AG04450 (cell line): Measurements from ENCODE around the gene FBXL17. TPM values are rescaled to one million over a fixed set of nuclear protein-coding genes. Genes with fewer than 3 reads are reported as not detected.
A peak's percentile ranks its signal among the peaks of the same experiment; 100 is the strongest.

Source experiments
- CTCF ChIA-PET: fragments of 300-600, 350-600 bp; formaldehyde crosslinking; extraction: SDS; loops from one replicate; lab custom pipeline; 2022; ENCODE audit warnings: antibody characterized with exemption, inconsistent platforms; lab: Charles Lee
- POLR2A ChIA-PET: fragments of 350-600 bp; formaldehyde crosslinking; extraction: SDS; loops from one replicate; lab custom pipeline; 2021; ENCODE audit warnings: antibody characterized with exemption, inconsistent platforms; lab: Yijun Ruan, JAX
- DNase-seq: peaks from one replicate; pipeline ENCODE4 v3.0.0-alpha.2; 2011; ENCODE audit warnings: low read depth, low spot score
- H3K27ac ChIP-seq: one replicate; pipeline ENCODE4 v1.5.1; 2012; ENCODE audit warnings: low read depth, low read length, control low read depth
- H3K27me3 ChIP-seq: one replicate; pipeline ENCODE4 v1.6.0; 2012; ENCODE audit warnings: low read length; ENCODE audit not compliant: control insufficient read depth, insufficient read depth
- H3K4me3 ChIP-seq: 2 replicates; pipeline ENCODE4 v1.5.1; 2011; ENCODE audit warnings: mild to moderate bottlenecking, low read depth, low read length, control low read depth
- H3K9me3 ChIP-seq: 2 replicates; pipeline ENCODE4 v1.5.1; 2012; ENCODE audit warnings: low read length; ENCODE audit not compliant: control insufficient read depth, insufficient read depth
- polyA plus RNA-seq: library from polyadenylated mRNA; depleted of rRNA; stranded (reverse); fragments of >200 nt; gene quantifications from 2 replicates; pipeline ENCODE4 v1.2.3, GENCODE V29; 2011
- TF ChIP-seq, protein P1 (sequence below): IDR thresholded peaks from 2 replicates; pipeline ENCODE4 v1.5.1; 2011; ENCODE audit warnings: low read depth, low read length, control low read depth, inconsistent platforms

The FBXL17 gene
- polyA plus RNA-seq, 1 experiment, result 9.4 TPM

- Histone ChIP-seq H3K27me3 (no peaks in the 10 kb centered on the region), H3K27ac (no peak overlapping the region), H3K4me3 (no peak overlapping the region), H3K9me3 (no peaks in the 10 kb centered on the region)
- ChIA-PET CTCF (interaction anchor here (0.7 to 1.7 kb wide), 4 partner anchors 59 to 989 kb away, joined by 5 to 14 read pairs (median 8); no protein-coding TSS in a partner anchor), POLR2A (no interaction called here)
- TF ChIP-seq, protein P1, sequence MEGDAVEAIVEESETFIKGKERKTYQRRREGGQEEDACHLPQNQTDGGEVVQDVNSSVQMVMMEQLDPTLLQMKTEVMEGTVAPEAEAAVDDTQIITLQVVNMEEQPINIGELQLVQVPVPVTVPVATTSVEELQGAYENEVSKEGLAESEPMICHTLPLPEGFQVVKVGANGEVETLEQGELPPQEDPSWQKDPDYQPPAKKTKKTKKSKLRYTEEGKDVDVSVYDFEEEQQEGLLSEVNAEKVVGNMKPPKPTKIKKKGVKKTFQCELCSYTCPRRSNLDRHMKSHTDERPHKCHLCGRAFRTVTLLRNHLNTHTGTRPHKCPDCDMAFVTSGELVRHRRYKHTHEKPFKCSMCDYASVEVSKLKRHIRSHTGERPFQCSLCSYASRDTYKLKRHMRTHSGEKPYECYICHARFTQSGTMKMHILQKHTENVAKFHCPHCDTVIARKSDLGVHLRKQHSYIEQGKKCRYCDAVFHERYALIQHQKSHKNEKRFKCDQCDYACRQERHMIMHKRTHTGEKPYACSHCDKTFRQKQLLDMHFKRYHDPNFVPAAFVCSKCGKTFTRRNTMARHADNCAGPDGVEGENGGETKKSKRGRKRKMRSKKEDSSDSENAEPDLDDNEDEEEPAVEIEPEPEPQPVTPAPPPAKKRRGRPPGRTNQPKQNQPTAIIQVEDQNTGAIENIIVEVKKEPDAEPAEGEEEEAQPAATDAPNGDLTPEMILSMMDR, result no peak
- no peak for DNase-seq
Measured at GRCh38 chr5:108201721-108202120, 180.2 kb downstream of the FBXL17 start.

GRCh38 chr5:108196276-108196675, 185.6 kb downstream of the FBXL17 start:
- Histone ChIP-seq H3K9me3 (no peaks in the 10 kb centered on the region), H3K27me3 (no peaks in the 10 kb centered on the region), H3K27ac (no peak overlapping the region), H3K4me3 (no peak overlapping the region)
- CTCF ChIA-PET, result interaction anchor here (0.6 kb wide), 1 partner anchor 63 kb away, joined by 3 read pairs; no protein-coding TSS in a partner anchor
- POLR2A ChIA-PET, result no interaction called here
- TF ChIP-seq, protein P1, result no peak
- no peak for DNase-seq

GRCh38 chr5:108193021-108193795, 188.7 kb downstream of the FBXL17 start:
- CTCF ChIA-PET, result interaction anchor here (1.0 kb wide), 1 partner anchor 67 kb away, joined by 8 read pairs; no protein-coding TSS in a partner anchor
- POLR2A ChIA-PET, result no interaction called here
- TF ChIP-seq, protein P1, result no peak
- DNase-seq, result peak; percentile 15
- no peak overlapping the region for H3K27ac ChIP-seq
- no peak overlapping the region for H3K4me3 ChIP-seq
- H3K9me3 ChIP-seq, result no peaks in the 10 kb centered on the region
- H3K27me3 ChIP-seq, result no peaks in the 10 kb centered on the region

DNA sequence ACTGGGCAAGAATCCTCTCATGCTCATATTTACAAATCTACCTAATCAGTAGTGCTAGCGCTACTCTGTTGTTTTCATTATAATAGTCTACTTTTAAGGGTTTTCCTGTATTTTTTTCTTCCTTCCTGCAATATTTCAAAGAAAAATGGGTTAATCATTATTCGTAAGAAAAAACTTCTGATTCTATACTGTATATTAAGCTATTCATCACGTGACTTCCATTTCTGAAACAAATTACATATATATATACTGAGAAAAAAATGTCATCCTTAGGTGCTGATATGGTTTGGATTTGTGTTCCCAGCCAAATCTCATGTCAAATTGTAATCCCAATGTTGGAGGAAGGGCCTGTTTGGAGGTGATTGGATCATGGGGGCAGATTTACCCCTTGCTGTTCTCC, 197.0 kb downstream of the FBXL17 start:
- ChIA-PET POLR2A (no interaction called here), CTCF (no interaction called here)
- no peak for DNase-seq
- TF ChIP-seq, protein P1, result no peak
- Histone ChIP-seq H3K4me3 (no peak overlapping the region), H3K9me3 (no peaks in the 10 kb centered on the region), H3K27ac (no peak overlapping the region), H3K27me3 (no peaks in the 10 kb centered on the region)

DNA sequence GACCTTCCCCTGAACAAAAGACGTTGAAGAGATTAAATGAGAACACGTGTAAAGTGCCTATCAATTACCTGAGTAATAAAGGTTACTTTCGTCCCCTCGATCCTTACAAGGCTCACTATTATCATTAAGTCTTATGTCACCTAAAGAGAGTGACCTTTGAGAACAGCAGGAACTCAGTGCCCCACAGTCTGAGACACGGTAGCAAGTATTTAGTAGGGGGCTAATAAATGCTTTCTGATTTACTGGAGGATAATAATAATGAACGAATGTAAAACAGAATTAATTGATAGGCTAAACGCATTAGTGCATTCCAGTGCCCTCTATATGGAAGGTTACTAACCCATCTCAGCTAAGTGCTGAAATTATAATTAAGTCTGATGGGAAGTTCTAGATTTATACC, 199.9 kb downstream of the FBXL17 start:
- H3K9me3 ChIP-seq, result no peaks in the 10 kb centered on the region
- DNase-seq, result no peak
- H3K27ac ChIP-seq, result no peak overlapping the region
- H3K4me3 ChIP-seq, result no peak overlapping the region
- POLR2A ChIA-PET, result no interaction called here
- H3K27me3 ChIP-seq, result no peaks in the 10 kb centered on the region
- CTCF ChIA-PET, result interaction anchor here (0.6 kb wide), 1 partner anchor 341 kb away, joined by 3 read pairs; no protein-coding TSS in a partner anchor
- TF ChIP-seq, protein P1, result no peak
